ENCODE measurements around the gene ZFYVE28.
"Not testable (repeated sequence)": the region's sequence is repeated elsewhere in the genome, so short reads cannot be mapped to it uniquely, and the experiment has no call there.

Gene ZFYVE28

GRCh38 chr4:2243681-2244380 is 174.6 kb downstream of the ZFYVE28 start:
- DNase-seq = no peak

- peak; percentile 98 for DNase-seq
Observed at GRCh38 chr4:2241410-2242353, 176.8 kb downstream of the ZFYVE28 start, which contains the start of the genes HAUS3 and POLN. Gene HAUS3, minus strand, starts transcription at chr4:2242121. Its CDS starts 1,175 bp downstream, at chr4:2240946. Gene POLN, minus strand, starts transcription at chr4:2242121. Its CDS starts 12,890 bp downstream, at chr4:2229231.

GRCh38 chr4:2241003-2241402 is 177.4 kb downstream of the ZFYVE28 start:
- DNase-seq = no peak

GRCh38 chr4:2236944-2237666 is 181.3 kb downstream of the ZFYVE28 start:
- no peak for DNase-seq

GRCh38 chr4:2231082-2231481 is 187.4 kb downstream of the ZFYVE28 start:
- DNase-seq = no peak

GRCh38 chr4:2226261-2226660 is 192.2 kb downstream of the ZFYVE28 start:
- DNase-seq = no peak

GRCh38 chr4:2222838-2223237 is 195.6 kb downstream of the ZFYVE28 start:
- no peak for DNase-seq

- DNase-seq = not testable (repeated sequence)
Observed at GRCh38 chr4:2221378-2221777, 197.1 kb downstream of the ZFYVE28 start.

GRCh38 chr4:2220016-2220630 is 198.3 kb downstream of the ZFYVE28 start:
- peak; percentile 69 to 73 for DNase-seq
